IPS-18a (cell line): ENCODE measurements around the gene METTL17.

Source experiments
- H3K27ac ChIP-seq: one replicate; pipeline ENCODE4 v1.5.1; 2013; ENCODE audit warnings: low read length
- H3K27me3 ChIP-seq: one replicate; pipeline ENCODE4 v1.6.1; 2013; ENCODE audit warnings: mild to moderate bottlenecking, low read length; ENCODE audit not compliant: control insufficient read depth, insufficient read depth
- H3K36me3 ChIP-seq: one replicate; pipeline ENCODE4 v1.6.1; 2013; ENCODE audit warnings: low read depth, low read length; ENCODE audit not compliant: control insufficient read depth
- H3K4me1 ChIP-seq: one replicate; pipeline ENCODE4 v1.6.1; 2013; ENCODE audit warnings: low read depth, low read length; ENCODE audit not compliant: control insufficient read depth
- H3K4me3 ChIP-seq: one replicate; pipeline ENCODE4 v1.5.1; 2013; ENCODE audit warnings: low read length
- H3K9ac ChIP-seq: one replicate; pipeline ENCODE4 v1.6.1; 2013; ENCODE audit warnings: mild to moderate bottlenecking, low read length, moderate library complexity
- H3K9me3 ChIP-seq: one replicate; pipeline ENCODE4 v1.6.1; 2013; ENCODE audit warnings: low read depth, low read length; ENCODE audit not compliant: control insufficient read depth

The METTL17 gene

GRCh38 chr14:21018286-21018685, 28.5 kb downstream of the METTL17 start:
- H3K9me3 ChIP-seq = no peaks in the 10 kb centered on the region
- H3K9ac ChIP-seq = no peak overlapping the region
- H3K36me3 ChIP-seq = no peaks in the 10 kb centered on the region
- no peak overlapping the region for H3K27ac ChIP-seq
- H3K27me3 ChIP-seq = peaks cover 10% of the 10 kb centered on the region
- peaks cover 6% of the 10 kb centered on the region for H3K4me1 ChIP-seq
- no peak overlapping the region for H3K4me3 ChIP-seq

GRCh38 chr14:21018781-21019180, 29.0 kb downstream of the METTL17 start:
- H3K9me3 ChIP-seq = no peaks in the 10 kb centered on the region
- H3K27ac ChIP-seq = no peak overlapping the region
- peaks cover 15% of the 10 kb centered on the region for H3K27me3 ChIP-seq
- no peak overlapping the region for H3K4me3 ChIP-seq
- peaks cover 9% of the 10 kb centered on the region for H3K4me1 ChIP-seq
- H3K9ac ChIP-seq = no peak overlapping the region
- no peaks in the 10 kb centered on the region for H3K36me3 ChIP-seq

GRCh38 chr14:21019366-21019765, 29.6 kb downstream of the METTL17 start:
- H3K9me3 ChIP-seq = no peaks in the 10 kb centered on the region
- H3K4me3 ChIP-seq = no peak overlapping the region
- no peaks in the 10 kb centered on the region for H3K36me3 ChIP-seq
- no peak overlapping the region for H3K27ac ChIP-seq
- no peak overlapping the region for H3K9ac ChIP-seq
- H3K4me1 ChIP-seq = peaks cover 12% of the 10 kb centered on the region
- H3K27me3 ChIP-seq = peaks cover 20% of the 10 kb centered on the region

GRCh38 chr14:21020977-21021545, 31.3 kb downstream of the METTL17 start:
- no peak overlapping the region for H3K27ac ChIP-seq
- H3K36me3 ChIP-seq = no peaks in the 10 kb centered on the region
- H3K4me3 ChIP-seq = no peak overlapping the region
- H3K27me3 ChIP-seq = peaks cover 26% of the 10 kb centered on the region
- H3K9ac ChIP-seq = no peak overlapping the region
- no peaks in the 10 kb centered on the region for H3K9me3 ChIP-seq
- peaks cover 7% of the 10 kb centered on the region for H3K4me1 ChIP-seq

GRCh38 chr14:21022686-21023085, 32.9 kb downstream of the METTL17 start:
- Histone ChIP-seq H3K4me1 (peaks cover 18% of the 10 kb centered on the region), H3K36me3 (no peaks in the 10 kb centered on the region), H3K9me3 (no peaks in the 10 kb centered on the region), H3K9ac (no peak overlapping the region), H3K27me3 (peaks cover 40% of the 10 kb centered on the region), H3K27ac (no peak overlapping the region), H3K4me3 (no peak overlapping the region)

GRCh38 chr14:21023174-21023573, 33.4 kb downstream of the METTL17 start:
- no peak overlapping the region for H3K27ac ChIP-seq
- no peaks in the 10 kb centered on the region for H3K36me3 ChIP-seq
- no peak overlapping the region for H3K4me3 ChIP-seq
- H3K4me1 ChIP-seq = peaks cover 18% of the 10 kb centered on the region
- no peaks in the 10 kb centered on the region for H3K9me3 ChIP-seq
- no peak overlapping the region for H3K9ac ChIP-seq
- H3K27me3 ChIP-seq = peaks cover 40% of the 10 kb centered on the region

GRCh38 chr14:21023817-21024584, 34.2 kb downstream of the METTL17 start:
- Histone ChIP-seq H3K4me1 (peaks cover 18% of the 10 kb centered on the region), H3K9ac (peak overlapping the region; percentile 48), H3K36me3 (no peaks in the 10 kb centered on the region), H3K27me3 (peaks cover 40% of the 10 kb centered on the region), H3K9me3 (no peaks in the 10 kb centered on the region), H3K27ac (no peak overlapping the region), H3K4me3 (peak overlapping the region; percentile 75)

- Histone ChIP-seq H3K9me3 (no peaks in the 10 kb centered on the region), H3K9ac (peak within 1 kb of the TSS; percentile 56), H3K36me3 (no peaks in the 10 kb centered on the region), H3K27ac (no peak within 1 kb of the TSS), H3K4me3 (peak within 1 kb of the TSS; percentile 75), H3K27me3 (peaks cover 40% of the 10 kb centered on the region), H3K4me1 (peaks cover 18% of the 10 kb centered on the region)
Measured at GRCh38 chr14:21024585-21025370, 35.0 kb downstream of the METTL17 start, which contains the start of gene NDRG2. Gene NDRG2, minus strand, starts transcription at chr14:21025061. Its CDS starts 1,746 bp downstream, at chr14:21023315.

GRCh38 chr14:21025371-21026273, 35.8 kb downstream of the METTL17 start:
- Histone ChIP-seq H3K9me3 (no peaks in the 10 kb centered on the region), H3K27ac (no peak overlapping the region), H3K36me3 (no peaks in the 10 kb centered on the region), H3K9ac (peak overlapping the region; percentile 56), H3K4me3 (peak overlapping the region; percentile 75), H3K27me3 (peaks cover 40% of the 10 kb centered on the region), H3K4me1 (peaks cover 18% of the 10 kb centered on the region)

GRCh38 chr14:21026274-21026987, 36.7 kb downstream of the METTL17 start:
- Histone ChIP-seq H3K27ac (no peak overlapping the region), H3K9me3 (no peaks in the 10 kb centered on the region), H3K4me1 (peaks cover 18% of the 10 kb centered on the region), H3K27me3 (peaks cover 40% of the 10 kb centered on the region), H3K4me3 (peak overlapping the region; percentile 75), H3K36me3 (no peaks in the 10 kb centered on the region), H3K9ac (peak overlapping the region; percentile 56)
